GM21717 (cell line): Measurements from ENCODE around the gene DEK.
"Not testable (repeated sequence)": the region's sequence is repeated elsewhere in the genome, so short reads cannot be mapped to it uniquely, and the experiment has no call there.

Experiments used
- ATAC-seq: cut with Tn5 transposase; IDR thresholded peaks from one replicate; pipeline ENCODE4 v1.9.1; 2021; ENCODE audit warnings: mild to moderate bottlenecking, moderate library complexity; ENCODE audit not compliant: unreplicated experiment

The DEK gene

DNA sequence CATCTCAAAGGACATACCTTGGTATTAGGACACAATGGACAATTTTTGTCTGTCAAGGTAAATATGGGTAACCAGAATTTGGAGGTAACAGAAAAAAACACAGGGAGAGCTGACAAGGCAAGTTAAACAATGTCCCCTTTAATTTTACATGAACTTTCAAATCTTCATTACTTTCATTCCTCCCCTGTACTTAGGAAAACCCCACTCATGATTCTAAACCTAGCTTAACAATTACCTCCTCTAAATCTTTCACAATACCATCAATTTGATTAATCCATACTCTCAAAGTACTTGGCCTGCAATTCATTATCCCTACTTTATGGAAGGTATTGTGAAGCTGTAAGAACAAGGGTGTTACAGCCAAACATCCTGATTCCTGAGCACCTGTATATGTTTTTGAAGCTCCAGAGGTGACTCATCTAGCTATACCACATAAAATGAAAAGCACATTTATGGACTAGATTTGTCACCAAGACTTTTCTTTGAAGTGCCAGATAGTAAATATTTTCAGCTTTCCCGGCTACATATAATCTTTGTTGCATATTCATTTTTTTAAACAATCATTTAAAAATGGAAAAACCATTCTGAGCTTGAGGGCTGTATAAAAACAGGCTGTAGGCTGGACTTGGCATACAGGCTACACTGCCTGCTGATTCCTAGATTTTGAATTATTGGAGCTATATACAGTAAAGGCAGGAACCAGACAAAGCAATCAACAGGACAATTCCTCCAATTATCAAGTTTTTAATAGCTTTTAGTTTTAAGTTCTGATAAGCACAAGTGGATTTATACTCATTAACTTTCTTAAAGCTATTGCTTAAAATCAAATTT lies 22.9 kb downstream of the DEK start:
- no peak for ATAC-seq

DNA sequence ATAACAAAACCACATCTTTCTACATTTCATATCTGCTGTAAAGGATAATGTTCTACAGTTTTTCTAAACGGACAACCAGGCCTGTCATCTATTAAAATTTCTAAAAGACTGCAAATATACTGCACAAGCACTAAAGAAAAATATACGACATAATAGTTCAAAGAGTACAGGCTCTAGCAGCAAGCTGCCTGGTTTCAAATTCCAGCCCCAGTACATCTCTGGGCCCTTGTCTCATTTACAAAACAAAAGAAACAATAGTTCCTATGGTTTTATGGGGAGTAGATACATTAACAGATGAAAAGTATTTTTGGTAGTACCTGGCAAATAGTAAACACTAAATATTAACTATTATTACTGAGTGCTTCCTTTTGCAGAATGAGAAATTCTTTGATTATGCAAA lies 24.1 kb downstream of the DEK start:
- no peak for ATAC-seq

DNA sequence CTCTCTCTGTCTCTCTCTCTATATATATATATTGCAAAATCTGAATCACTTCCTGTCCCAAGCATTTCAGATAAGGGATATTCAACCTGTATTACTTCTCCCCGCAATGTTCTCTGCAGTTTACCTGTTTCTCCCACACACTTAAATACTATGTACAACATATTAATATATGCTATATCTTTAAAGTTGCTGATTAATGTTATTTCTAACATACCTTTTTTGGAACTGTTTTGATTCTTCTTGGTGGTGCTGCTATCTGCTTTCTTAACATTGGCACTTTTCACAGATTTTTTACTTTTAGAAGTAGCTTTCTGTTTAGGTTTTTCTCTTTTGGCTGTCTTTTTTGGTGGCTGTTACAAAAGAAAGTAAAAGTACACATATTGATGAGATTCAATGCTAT lies 27.2 kb downstream of the DEK start:
- no peak for ATAC-seq

DNA sequence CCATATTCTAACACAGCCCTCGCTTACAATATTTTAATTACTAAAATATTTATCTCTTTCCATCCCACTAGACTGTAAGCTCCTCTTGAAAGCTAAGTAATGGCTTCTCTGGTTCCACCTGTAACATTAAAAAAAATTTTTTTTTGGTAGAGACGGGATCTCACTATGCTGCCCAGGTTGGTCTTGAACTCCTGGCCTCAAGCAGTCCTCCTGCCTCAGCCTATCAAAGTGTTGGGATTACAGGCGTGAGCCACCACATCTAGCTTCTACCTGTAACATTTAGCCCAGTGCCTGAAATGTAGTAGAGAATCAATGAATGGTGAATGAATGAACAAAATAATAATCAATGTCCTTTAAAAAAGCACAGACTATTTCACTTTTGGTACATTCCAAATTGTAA lies 28.8 kb downstream of the DEK start:
- no peak for ATAC-seq

DNA sequence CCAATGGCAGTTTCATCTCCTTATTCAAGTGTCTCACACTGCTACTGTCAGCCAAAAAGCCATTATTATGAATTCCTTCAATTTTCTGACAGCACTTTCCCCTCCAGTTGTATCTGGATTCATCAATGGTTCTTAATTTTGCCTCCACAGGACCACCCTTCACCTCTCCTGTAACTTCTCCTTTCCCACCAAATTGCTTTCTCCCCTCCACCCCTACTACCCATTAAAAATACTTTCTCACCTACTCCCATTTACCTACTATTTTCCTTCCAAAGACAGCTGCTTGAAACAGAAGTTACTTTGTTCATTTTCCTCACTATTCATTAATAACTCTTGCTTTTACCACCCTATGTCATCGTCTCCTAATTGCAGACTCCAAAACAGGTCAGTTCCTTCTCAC lies 29.8 kb downstream of the DEK start:
- ATAC-seq = no peak

DNA sequence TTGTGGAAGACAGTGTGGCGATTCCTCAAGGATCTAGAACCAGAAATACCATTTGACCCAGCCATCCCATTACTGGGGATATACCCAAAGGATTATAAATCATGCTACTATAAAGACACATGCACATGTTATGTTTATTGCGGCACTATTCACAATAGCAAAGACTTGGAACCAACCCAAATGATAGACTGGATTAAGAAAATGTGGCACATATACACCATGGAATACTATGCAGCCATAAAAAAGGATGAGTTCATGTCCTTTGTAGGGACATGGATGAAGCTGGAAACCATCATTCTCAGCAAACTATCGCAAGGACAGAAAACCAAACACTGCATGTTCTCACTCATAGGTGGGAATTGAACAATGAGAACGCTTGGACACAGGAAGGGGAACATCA lies 30.6 kb downstream of the DEK start:
- ATAC-seq = not testable (repeated sequence)

DNA sequence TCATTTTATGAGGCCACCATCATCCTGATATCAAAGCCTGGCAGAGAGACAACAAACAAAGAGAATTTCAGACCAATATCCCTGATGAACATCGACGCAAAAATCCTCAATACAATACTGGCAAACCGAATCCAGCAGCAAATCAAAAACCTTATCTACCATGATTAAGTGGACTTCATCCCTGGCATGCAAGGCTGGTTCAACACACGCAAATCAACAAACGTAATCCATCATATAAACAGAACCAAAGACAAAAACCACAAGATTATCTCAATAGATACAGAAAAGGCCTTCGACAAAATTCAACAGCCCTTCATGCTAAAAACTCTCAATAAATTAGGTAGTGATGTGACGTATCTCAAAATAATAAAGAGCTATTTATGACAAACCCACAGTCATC lies 32.5 kb downstream of the DEK start:
- not testable (repeated sequence) for ATAC-seq

DNA sequence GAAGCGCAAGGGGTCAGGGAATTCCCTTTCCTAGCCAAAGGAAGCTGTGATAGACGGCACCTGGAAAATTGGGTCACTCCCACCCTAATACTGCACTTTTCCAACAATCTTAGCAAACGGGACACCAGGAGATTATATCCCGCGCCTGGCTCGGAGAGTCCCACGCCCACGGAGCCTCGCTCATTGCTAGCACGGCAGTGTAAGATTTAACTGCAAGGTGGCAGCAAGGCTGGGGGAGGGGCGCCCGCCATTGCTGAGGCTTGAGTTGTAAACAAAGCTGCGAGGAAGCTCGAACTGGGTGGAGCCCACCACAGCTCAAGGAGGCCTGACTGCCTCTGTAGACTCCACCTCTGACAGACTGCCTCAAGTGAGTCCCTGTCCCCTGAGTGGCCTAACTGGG lies 35.7 kb downstream of the DEK start:
- ATAC-seq = not testable (repeated sequence)

DNA sequence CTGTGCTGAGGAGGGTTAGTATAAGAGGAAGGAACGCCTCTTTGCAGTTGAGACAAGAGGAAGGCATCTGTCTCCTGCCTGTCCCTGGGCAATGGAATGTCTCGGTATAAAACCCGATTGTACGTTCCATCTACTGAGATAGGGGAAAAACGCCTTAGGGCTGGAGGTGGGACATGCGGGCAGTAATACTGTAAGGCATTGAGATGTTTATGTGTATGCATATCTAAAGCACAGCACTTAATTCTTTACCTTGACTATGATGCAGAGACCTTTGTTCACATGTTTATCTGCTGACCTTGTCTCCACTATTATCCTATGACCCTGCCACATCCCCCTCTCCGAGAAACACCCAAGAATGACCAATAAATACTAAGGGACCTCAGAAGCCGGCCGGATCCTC lies 37.2 kb downstream of the DEK start:
- not testable (repeated sequence) for ATAC-seq

DNA sequence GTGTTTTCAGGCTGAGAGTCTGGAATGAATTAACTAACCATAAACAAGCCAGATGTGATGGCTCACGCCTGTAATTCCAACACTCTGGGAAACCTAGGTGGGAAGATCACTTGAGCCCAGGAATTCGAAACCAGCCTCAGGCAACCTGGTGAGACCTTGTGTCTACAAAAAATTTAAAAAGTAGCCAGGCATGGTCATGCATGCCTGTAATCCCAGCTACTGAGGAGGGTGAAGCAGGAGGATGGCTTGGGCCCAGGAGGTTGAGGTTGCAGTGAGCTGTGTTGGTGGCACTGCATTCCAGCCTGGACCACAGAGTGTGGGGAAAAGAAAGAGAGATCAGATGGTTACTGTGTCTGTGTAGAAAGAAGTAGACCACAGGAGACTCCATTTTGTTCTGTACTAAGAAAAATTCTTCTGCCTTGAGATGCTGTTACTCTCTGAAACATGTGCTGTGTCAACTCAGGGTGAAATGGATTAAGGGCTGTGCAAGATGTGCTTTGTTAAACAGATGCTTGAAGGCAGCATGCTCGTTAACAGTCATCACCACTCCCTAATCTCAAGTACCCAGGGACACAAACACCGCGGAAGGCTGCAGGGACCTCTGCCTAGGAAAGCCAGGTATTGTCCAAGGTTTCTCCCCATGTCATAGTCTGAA lies 37.8 kb downstream of the DEK start:
- not testable (repeated sequence) for ATAC-seq

DNA sequence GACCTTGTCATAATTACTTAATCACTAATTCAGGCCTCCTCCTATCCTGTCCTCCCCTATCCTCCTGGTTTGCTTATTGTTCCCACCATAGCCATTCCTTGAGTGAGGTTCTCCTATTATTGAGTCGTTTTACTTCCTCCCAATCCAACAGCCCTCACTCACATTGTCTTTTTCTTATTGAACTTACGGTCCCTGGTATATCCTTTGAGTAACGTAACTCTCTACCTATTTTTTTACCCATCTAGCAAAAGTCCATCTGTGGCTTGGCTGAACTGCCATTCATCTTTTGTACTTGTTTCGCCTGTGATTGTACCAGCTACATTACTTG lies 43.1 kb downstream of the DEK start:
- ATAC-seq = no peak

DNA sequence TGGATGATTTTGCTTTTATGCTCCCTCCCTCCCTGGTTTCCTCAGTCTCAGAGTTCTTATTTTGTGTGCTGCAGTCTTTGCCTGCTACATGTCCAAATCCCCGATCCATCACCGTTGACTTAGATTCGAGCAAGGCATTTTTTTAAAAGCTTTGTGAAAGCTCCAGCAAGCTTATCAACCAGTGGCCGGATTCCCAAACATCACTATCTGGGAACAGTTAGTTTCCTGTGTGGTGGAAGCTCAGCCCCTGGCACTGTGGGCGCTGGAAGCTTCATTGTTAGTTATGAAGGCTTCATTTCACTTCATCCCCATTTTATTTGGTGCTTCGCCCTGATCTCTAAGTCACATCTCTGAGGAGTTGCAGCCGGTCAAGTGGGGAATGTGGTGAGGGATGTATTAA lies 44.7 kb downstream of the DEK start:
- ATAC-seq = no peak

DNA sequence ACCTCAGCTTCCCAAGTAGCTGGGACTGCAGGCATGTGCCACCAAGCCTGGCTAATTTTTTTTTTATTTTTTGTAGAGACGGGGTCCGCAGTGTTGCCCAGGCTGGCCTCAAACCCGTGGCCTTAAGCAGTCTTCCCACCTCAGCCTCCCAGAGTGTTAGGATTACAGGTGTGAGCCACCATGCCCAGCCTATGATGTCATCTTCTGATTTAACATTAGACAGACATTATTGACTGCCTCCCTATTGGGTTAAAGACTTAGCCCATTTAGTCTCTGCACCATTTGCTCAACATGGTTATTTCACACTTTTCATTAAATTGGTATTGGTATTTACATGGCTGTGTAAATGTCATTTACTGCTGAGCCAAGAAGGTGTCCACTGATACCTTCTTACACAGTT lies 46.1 kb downstream of the DEK start:
- ATAC-seq = no peak

DNA sequence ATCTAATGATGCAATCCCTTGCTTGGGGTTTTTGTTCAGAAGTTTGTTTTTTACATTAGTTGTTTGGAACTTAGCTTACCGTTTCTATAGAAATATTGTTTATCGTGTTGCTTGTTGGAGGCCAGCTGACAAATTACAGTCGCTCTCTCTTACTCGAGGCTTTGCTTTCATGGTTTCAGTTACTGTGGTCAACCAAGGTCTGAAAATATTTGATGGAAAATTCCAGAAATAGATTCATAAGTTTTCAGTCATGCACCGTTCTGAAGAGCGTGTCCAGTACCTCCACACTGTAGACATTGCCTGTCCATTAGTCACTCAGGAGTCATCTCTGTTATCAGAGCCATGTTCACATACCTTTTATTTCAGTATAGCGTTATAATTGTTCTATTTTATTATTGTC lies 47.9 kb downstream of the DEK start:
- ATAC-seq = no peak

DNA sequence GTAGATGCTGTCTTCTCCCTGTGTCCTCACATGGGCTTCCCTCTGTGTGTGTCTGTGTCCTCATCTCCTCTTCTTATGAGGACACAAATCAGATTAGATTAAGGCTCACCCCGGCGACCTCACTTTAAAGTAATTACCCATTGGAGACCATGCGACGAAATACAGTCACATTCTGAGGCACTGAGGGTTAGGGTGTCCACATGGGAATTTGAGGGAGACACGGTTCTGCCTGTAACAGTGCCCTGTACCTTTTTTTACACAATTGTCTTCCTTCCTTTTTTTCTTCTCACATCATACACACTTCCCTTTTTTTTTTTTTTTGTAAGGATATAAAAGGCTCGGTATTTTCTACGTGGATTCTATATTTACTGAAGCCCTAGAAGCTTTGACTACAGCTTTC lies 48.9 kb downstream of the DEK start:
- no peak for ATAC-seq

DNA sequence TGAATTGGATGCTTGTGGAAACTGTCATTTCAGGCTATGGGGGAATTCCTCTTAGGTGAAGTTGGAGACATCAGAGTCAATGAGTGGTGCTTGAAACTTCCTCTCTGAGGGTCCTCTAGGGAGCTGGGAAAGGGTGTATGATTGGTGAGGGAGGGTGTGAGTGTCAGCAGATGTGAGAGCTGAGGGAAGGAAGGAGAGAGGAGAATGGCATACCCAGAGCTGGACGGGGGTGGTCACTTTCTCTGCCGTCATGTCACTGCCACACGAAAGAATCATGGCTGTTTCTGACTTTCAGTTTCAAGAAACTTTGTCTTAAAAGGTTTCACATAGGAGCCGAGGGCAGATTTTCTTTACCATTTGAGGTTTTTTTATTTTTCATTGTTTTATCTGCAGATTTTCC lies 50.3 kb downstream of the DEK start:
- peak; percentile 34 for ATAC-seq

DNA sequence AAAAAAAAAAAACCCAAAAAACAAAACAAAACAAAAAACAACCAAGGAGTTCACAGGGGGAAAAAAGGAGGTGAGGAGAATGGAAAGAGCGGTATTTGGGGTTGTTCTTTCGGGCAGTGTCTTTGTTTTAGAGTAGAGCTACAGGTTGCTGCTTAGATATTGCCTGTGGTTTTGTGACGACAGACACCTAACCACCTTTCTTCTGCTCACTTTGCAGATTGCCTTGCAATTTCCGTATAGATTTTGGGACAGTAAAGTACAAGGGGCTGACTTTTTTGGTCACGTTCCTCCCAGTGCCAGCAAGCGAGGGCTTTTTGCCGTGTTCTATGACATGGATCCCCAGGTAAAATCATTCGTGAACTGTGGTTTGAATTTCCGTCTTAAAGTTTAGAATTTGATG lies 50.9 kb downstream of the DEK start:
- no peak for ATAC-seq

DNA sequence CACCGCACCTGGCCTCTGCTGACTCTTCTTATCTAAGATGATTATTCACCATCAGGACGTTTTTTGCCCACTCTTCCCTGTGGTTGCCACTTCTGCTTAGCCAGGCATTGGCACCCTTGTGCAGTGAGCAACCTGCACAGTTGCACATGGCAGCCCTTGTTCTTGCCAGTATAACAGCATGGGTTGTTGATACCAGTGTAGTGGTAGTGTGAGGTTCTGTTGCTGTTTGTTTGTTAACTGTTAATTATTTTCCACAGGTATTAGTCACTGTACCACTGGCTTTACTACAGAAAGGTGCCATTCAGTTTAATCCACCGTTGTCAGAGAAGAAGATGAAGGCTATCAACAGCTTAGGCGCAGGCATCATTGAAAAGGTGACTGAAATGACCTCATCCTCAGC lies 52.1 kb downstream of the DEK start:
- ATAC-seq = no peak

DNA sequence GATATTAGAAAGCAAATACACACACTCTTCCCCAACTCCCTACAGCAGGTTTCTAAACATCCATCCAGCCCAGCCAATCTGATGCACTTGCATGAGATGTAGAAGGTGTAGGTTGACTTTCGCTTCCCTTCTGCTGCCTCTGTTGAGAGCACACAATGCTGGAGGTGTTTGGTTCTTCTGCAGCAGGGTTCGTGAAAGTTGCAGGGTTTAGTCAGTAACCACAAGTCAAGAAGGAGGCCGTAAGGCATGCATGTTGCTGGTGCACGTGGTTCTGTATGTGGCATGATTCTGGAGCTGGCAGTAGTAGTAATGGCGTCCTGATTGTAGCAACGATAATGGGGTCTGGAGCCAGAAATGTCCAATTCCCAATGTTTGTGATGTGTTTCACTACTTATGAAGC lies 53.0 kb downstream of the DEK start:
- peak; percentile 96 for ATAC-seq

DNA sequence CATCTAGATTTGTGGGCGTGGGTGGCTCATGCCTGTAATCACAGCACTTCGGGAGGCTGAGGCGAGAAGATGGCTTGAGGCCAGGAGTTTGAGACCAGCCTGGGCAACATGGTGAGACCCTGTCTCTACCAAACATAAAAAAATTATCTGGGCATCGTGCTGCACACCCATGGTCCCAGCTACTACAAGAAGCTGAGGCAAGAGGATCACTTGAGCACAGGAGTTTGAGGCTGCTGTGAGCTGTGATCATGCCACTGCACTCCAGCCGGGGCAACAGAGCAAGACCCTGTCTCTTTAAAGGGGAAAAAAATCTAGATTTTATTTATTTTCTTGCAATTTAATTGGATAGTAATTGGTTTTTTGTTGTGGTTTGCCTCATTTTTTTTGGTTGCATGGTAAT lies 53.6 kb downstream of the DEK start:
- no peak for ATAC-seq

DNA sequence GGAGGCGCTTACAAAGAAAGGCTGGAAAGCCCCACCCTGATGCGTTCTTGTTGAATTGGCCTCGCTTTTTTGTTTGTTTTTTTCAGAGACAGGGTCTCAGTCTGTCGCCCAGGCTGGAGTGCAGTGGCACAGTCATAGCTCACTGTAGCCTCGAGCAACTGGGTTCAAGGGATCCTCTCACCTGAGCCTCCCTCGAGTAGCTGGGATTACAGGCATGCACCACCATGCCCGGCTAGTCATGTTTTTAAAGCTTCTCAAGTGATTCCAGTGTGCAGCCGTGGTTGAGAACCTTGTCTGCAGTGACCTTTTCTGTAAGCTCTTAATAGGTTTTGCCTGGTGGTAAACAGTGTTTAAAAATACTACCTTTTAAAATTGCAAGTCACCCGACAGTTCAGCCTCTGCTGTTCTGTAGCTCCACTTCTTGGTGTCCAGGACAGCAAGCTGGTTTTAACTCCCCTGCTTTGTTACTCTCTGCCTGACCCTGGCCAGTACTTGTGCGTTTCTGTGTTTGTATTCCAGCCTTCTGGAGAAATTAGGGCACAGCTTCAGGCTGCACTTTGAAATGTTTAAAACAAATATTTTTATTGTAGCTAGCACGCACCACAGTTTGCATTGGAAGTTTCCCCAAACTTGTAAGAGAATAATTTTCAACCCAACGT lies 54.7 kb downstream of the DEK start:
- no peak for ATAC-seq

DNA sequence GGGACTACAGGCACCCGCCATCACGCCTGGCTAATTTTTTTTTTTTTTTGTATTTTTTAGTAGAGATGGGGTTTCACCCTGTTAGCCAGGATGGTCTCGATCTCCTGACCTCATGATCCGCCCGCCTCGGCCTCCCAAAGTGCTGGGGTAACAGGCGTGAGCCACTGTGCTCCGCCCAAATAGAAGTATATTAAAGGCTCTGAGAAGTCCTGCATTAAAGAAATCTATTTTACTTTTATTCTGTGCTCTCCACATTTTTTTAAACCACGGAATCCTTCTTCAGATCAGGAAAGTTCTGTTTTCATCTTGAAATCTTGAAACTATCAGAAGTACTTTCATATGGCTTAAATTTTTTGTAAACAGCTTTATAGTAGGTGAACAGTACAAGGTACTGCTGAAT lies 55.6 kb downstream of the DEK start:
- not testable (repeated sequence) for ATAC-seq
